GM23338 (cell line): Measurements from ENCODE around the gene TBC1D16. TPM values are rescaled to one million over a fixed set of nuclear protein-coding genes. Genes with fewer than 3 reads are reported as not detected.
"Not testable (repeated sequence)": the region's sequence is repeated elsewhere in the genome, so short reads cannot be mapped to it uniquely, and the experiment has no call there.

Experiments
- ATAC-seq: fragments of 200-7000 bp; cut with Tn5 transposase; 3 replicates; pipeline ENCODE4 v1.9.1; 2020
- DNase-seq: peaks from one replicate; pipeline ENCODE4 v3.0.0-alpha.2; 2015; ENCODE audit warnings: low spot score
- H2AFZ ChIP-seq: fragments of 200-600 bp; sonication (generic); 2 replicates; pipeline ENCODE4 v1.8.0; 2016; ENCODE audit warnings: antibody characterized with exemption, mild to moderate bottlenecking, moderate library complexity
- H3F3A ChIP-seq: fragments of 200-600 bp; sonication (generic); replicated peaks from 2 replicates; pipeline ENCODE4 v1.8.0; 2017; ENCODE audit warnings: antibody characterized with exemption, mixed run types, low read depth
- H3K27ac ChIP-seq: fragments of 200-600 bp; sonication (generic); 2 replicates; pipeline ENCODE4 v1.6.1; 2016; ENCODE audit warnings: low read depth
- H3K27me3 ChIP-seq: fragments of 200-600 bp; sonication (generic); 2 replicates; pipeline ENCODE4 v1.8.0; 2016; ENCODE audit warnings: mild to moderate bottlenecking, mixed run types, moderate library complexity; ENCODE audit not compliant: insufficient read depth
- H3K36me3 ChIP-seq: fragments of 200-600 bp; sonication (generic); 2 replicates; pipeline ENCODE4 v1.8.0; 2016; ENCODE audit warnings: mild to moderate bottlenecking; ENCODE audit not compliant: insufficient read depth
- H3K4me1 ChIP-seq: fragments of 200-600 bp; sonication (generic); 2 replicates; pipeline ENCODE4 v1.8.0; 2016; ENCODE audit warnings: mild to moderate bottlenecking, moderate library complexity; ENCODE audit not compliant: insufficient read depth
- H3K4me2 ChIP-seq: fragments of 200-600 bp; sonication (generic); 2 replicates; pipeline ENCODE4 v1.7.1; 2017; ENCODE audit warnings: mixed run types
- H3K4me3 ChIP-seq: fragments of 200-600 bp; sonication (generic); 2 replicates; pipeline ENCODE4 v1.6.1; 2016; ENCODE audit warnings: mixed run types
- H3K79me2 ChIP-seq: fragments of 200-600 bp; sonication (generic); replicated peaks from 2 replicates; pipeline ENCODE4 v1.8.0; 2017; ENCODE audit warnings: mild to moderate bottlenecking; ENCODE audit not compliant: insufficient read depth
- H3K9me2 ChIP-seq: fragments of 200-600 bp; sonication (generic); 2 replicates; pipeline ENCODE4 v1.8.0; 2017; ENCODE audit not compliant: insufficient read depth
- H4K20me1 ChIP-seq: fragments of 200-600 bp; sonication (generic); replicated peaks from 2 replicates; pipeline ENCODE4 v1.8.0; 2017; ENCODE audit warnings: mild to moderate bottlenecking; ENCODE audit not compliant: insufficient read depth
- H3K27ac Mint-ChIP-seq: 2 replicates; pipeline ENCODE4 v1.8.0; 2020; ENCODE audit warnings: inconsistent platforms, mild to moderate bottlenecking, moderate library complexity, mixed read lengths
- H3K27me3 Mint-ChIP-seq: 3 replicates; pipeline ENCODE4 v1.8.0; 2022; ENCODE audit warnings: low read depth, mild to moderate bottlenecking, moderate library complexity, mixed read lengths, inconsistent platforms; ENCODE audit not compliant: insufficient read depth, poor library complexity
- H3K36me3 Mint-ChIP-seq: 3 replicates; pipeline ENCODE4 v1.8.0; 2021; ENCODE audit warnings: low read depth, mild to moderate bottlenecking, inconsistent platforms, moderate library complexity, mixed read lengths
- H3K4me1 Mint-ChIP-seq: 3 replicates; pipeline ENCODE4 v1.8.0; 2020; ENCODE audit warnings: mild to moderate bottlenecking, inconsistent platforms, mixed read lengths
- H3K4me3 Mint-ChIP-seq: 3 replicates; pipeline ENCODE4 v1.8.0; 2021; ENCODE audit warnings: moderate library complexity, mild to moderate bottlenecking, inconsistent platforms, mixed read lengths
- H3K9me3 Mint-ChIP-seq: 3 replicates; pipeline ENCODE4 v1.8.0; 2020; ENCODE audit warnings: moderate library complexity, mild to moderate bottlenecking, inconsistent platforms, mixed read lengths
- CREB1 ChIP-seq: fragments of 250-450 bp; sonication (Bioruptor Pico); IDR thresholded peaks from 2 replicates; pipeline ENCODE4 v1.5.0; 2020; ENCODE audit warnings: low read depth, mild to moderate bottlenecking, moderate library complexity
- CTCF ChIP-seq, 2 experiments: fragments of 200-600 bp in 1 of 2; sonication (generic) in 1 of 2; conservative IDR thresholded peaks; 2 replicates each; pipeline versions ENCODE4 v1.5.1 to v1.6.1; 2016 to 2017; ENCODE audit warnings: antibody characterized with exemption in 2 of 2, low read depth in 2 of 2, mild to moderate bottlenecking in 2 of 2, moderate library complexity in 1 of 2
- EZH2 ChIP-seq: fragments of 200-600 bp; sonication (generic); IDR thresholded peaks from one replicate; pipeline ENCODE4 v1.8.0; 2017; ENCODE audit warnings: antibody characterized with exemption, mild to moderate bottlenecking, low read depth; ENCODE audit not compliant: unreplicated experiment
- EZH2phosphoT487 ChIP-seq: fragments of 200-600 bp; sonication (generic); IDR thresholded peaks from one replicate; pipeline ENCODE4 v1.8.1; 2018; ENCODE audit warnings: antibody characterized with exemption; ENCODE audit not compliant: unreplicated experiment
- JUNB ChIP-seq: IDR thresholded peaks from one replicate; pipeline ENCODE4 v1.6.1; 2016; ENCODE audit warnings: antibody characterized with exemption; ENCODE audit not compliant: unreplicated experiment
- NANOG ChIP-seq: IDR thresholded peaks from 2 replicates; pipeline ENCODE4 v1.6.1; 2016; ENCODE audit warnings: antibody characterized with exemption, borderline replicate concordance
- POLR2AphosphoS5 ChIP-seq: IDR thresholded peaks from 2 replicates; pipeline ENCODE4 v1.6.1; 2016; ENCODE audit warnings: antibody characterized with exemption, low read depth
- REST ChIP-seq: IDR thresholded peaks from one replicate; pipeline ENCODE4 v1.6.1; 2018; ENCODE audit warnings: antibody characterized with exemption; ENCODE audit not compliant: unreplicated experiment
- ZNF114 ChIP-seq: fragments of 250-450 bp; sonication (Bioruptor Pico); IDR thresholded peaks from 2 replicates; pipeline ENCODE4 v1.5.0; 2020; ENCODE audit warnings: mild to moderate bottlenecking, moderate library complexity
- ZNF331 ChIP-seq: fragments of 250-450 bp; sonication (Bioruptor Pico); IDR thresholded peaks from 2 replicates; pipeline ENCODE4 v1.5.0; 2020; ENCODE audit warnings: low read depth, mild to moderate bottlenecking, moderate library complexity
- ZNF462 ChIP-seq: fragments of 250-450 bp; sonication (Bioruptor Pico); IDR thresholded peaks from 2 replicates; pipeline ENCODE4 v1.5.0; 2020; ENCODE audit warnings: mild to moderate bottlenecking, moderate library complexity
- polyA plus RNA-seq: library from polyadenylated mRNA; unstranded; fragments of >200 nt; fragmentation: Nextera tagmentation; extraction: Ambion mirVana; gene quantifications from 2 replicates; pipeline ENCODE4 v1.2.1, GENCODE V29; 2016
- total RNA-seq: library from RNA; depleted of rRNA; stranded (reverse); fragments of >200 nt; shearing (Covaris generic); gene quantifications from 2 replicates; pipeline ENCODE4 v1.2.3, GENCODE V29; 2014

Gene TBC1D16
- total and polyA plus RNA-seq, 2 experiments from 2014 or later: 16.7 to 104 TPM

- TF ChIP-seq ZNF462 (no peak), ZNF114 (CRISPR knock-in tag) (no peak), EZH2 (no peak), POLR2AphosphoS5 (no peak), ZNF331 (CRISPR knock-in tag) (no peak), CREB1 (CRISPR knock-in tag) (no peak), NANOG (no peak), EZH2phosphoT487 (no peak), JUNB (no peak), REST (no peak), CTCF (conservative IDR thresholded peaks at IDR 0.05; ENCODE audit: low read depth in 2 of 2) (no peak)
These were observed 78.8 kb downstream of the TBC1D16 start (continued) for GRCh38 chr17:79956853-79957252.

GRCh38 chr17:79956441-79956735, 79.3 kb downstream of the TBC1D16 start:
- H3K9me3 Mint-ChIP-seq, H3K9me2 ChIP-seq, H3K27me3 ChIP-seq, H3K4me3 Mint-ChIP-seq, DNase-seq, H2AFZ ChIP-seq, H3K4me2 ChIP-seq, H3K36me3 ChIP-seq, H3K27ac Mint-ChIP-seq, H3K36me3 Mint-ChIP-seq, ATAC-seq, H3K4me3 ChIP-seq: not testable (repeated sequence)
- Mint-ChIP-seq H3K27me3 (peaks cover 12% of the 10 kb centered on the region), H3K4me1 (peaks cover 55% of the 10 kb centered on the region)
- Histone ChIP-seq H4K20me1 (peaks cover 13% of the 10 kb centered on the region; the same call in 1 of the 2 replicates), H3F3A (peaks cover 31% of the 10 kb centered on the region), H3K27ac (0 out of 2 replicates have a peak overlapping the region, but pooled peaks have one; percentile 48), H3K79me2 (peaks cover 30% of the 10 kb centered on the region), H3K4me1 (peaks cover 41% of the 10 kb centered on the region)
